Panc1 (cell line): ENCODE measurements around the gene KIF21B.

ENCODE experiments used
- POLR2AphosphoS5 ChIP-seq: IDR thresholded peaks from 2 replicates; pipeline ENCODE4 v1.6.1; 2012; ENCODE audit warnings: mild to moderate bottlenecking, low read depth, low read length, moderate library complexity
- SIN3A ChIP-seq: IDR thresholded peaks from 2 replicates; pipeline ENCODE4 v1.6.1; 2012; ENCODE audit warnings: low read depth, mild to moderate bottlenecking, low read length, moderate library complexity, borderline replicate concordance; ENCODE audit not compliant: insufficient read depth
- TF ChIP-seq, protein P1 (sequence below): fragments of 450-650 bp; IDR thresholded peaks from 2 replicates; pipeline ENCODE4 v1.5.1; 2017; ENCODE audit warnings: mild to moderate bottlenecking
- TF ChIP-seq, protein P2 (sequence below), 2 experiments: IDR thresholded peaks; 2 replicates each; pipeline ENCODE4 v1.6.1; 2011 to 2012; ENCODE audit warnings: low read depth in 2 of 2, control low read depth in 1 of 2, low read length in 1 of 2, mild to moderate bottlenecking in 1 of 2, moderate library complexity in 1 of 2; ENCODE audit not compliant: insufficient read depth in 1 of 2

DNA sequence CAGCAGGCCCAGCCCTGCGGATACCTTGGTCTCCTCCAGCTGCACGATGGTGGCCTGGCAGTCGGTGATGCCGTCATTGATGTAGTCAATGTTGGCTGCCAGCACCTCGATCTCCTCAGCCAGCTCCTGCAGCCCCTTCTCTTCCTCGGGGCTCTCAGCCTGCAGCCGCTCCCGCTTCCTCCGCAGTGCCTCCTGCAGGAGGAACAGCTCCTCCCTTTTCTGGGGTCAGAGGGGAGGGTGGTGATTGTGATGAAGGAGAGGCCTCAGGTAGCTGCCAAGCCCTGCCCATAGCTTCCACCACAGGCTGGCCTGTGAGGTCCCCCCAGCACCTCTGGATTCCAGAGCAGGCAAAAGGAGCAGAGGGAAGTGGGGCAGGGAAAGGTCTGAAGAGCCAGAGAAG, 33.4 kb downstream of the KIF21B start:
- TF ChIP-seq, protein P1, sequence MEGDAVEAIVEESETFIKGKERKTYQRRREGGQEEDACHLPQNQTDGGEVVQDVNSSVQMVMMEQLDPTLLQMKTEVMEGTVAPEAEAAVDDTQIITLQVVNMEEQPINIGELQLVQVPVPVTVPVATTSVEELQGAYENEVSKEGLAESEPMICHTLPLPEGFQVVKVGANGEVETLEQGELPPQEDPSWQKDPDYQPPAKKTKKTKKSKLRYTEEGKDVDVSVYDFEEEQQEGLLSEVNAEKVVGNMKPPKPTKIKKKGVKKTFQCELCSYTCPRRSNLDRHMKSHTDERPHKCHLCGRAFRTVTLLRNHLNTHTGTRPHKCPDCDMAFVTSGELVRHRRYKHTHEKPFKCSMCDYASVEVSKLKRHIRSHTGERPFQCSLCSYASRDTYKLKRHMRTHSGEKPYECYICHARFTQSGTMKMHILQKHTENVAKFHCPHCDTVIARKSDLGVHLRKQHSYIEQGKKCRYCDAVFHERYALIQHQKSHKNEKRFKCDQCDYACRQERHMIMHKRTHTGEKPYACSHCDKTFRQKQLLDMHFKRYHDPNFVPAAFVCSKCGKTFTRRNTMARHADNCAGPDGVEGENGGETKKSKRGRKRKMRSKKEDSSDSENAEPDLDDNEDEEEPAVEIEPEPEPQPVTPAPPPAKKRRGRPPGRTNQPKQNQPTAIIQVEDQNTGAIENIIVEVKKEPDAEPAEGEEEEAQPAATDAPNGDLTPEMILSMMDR, result no peak
- TF ChIP-seq POLR2AphosphoS5 (no peak), SIN3A (no peak)
- TF ChIP-seq, protein P2, sequence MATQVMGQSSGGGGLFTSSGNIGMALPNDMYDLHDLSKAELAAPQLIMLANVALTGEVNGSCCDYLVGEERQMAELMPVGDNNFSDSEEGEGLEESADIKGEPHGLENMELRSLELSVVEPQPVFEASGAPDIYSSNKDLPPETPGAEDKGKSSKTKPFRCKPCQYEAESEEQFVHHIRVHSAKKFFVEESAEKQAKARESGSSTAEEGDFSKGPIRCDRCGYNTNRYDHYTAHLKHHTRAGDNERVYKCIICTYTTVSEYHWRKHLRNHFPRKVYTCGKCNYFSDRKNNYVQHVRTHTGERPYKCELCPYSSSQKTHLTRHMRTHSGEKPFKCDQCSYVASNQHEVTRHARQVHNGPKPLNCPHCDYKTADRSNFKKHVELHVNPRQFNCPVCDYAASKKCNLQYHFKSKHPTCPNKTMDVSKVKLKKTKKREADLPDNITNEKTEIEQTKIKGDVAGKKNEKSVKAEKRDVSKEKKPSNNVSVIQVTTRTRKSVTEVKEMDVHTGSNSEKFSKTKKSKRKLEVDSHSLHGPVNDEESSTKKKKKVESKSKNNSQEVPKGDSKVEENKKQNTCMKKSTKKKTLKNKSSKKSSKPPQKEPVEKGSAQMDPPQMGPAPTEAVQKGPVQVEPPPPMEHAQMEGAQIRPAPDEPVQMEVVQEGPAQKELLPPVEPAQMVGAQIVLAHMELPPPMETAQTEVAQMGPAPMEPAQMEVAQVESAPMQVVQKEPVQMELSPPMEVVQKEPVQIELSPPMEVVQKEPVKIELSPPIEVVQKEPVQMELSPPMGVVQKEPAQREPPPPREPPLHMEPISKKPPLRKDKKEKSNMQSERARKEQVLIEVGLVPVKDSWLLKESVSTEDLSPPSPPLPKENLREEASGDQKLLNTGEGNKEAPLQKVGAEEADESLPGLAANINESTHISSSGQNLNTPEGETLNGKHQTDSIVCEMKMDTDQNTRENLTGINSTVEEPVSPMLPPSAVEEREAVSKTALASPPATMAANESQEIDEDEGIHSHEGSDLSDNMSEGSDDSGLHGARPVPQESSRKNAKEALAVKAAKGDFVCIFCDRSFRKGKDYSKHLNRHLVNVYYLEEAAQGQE (IDR thresholded peaks at IDR 0.05; ENCODE audit: insufficient read depth in 1 of 2, low read depth in 2 of 2, low read length in 1 of 2), result no peak
